ENCODE measurements around the gene EP300.

DNA sequence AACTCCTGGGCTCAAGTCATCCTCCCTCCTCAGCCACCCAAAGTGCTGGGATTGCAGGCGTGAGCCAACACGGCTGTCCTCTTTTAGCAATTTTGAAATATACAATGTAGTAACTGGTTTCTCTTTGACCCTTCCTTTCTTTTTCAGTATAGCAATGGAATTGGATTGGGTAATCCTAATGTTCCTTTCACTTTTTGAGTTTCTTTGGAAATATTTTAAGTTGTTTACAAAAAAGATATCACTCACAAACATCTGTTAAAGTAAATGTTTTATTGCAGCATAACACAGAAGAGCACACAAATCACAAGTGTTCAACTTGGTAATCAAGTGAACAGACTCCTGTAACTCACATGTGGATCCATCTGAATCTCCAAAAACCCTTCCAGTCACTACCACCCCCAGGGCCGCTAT, 44.6 kb upstream of the EP300 start:
- no peak for TF ChIP-seq POLR2A (IDR thresholded peaks at IDR 0.05)
- TF ChIP-seq, protein P1, sequence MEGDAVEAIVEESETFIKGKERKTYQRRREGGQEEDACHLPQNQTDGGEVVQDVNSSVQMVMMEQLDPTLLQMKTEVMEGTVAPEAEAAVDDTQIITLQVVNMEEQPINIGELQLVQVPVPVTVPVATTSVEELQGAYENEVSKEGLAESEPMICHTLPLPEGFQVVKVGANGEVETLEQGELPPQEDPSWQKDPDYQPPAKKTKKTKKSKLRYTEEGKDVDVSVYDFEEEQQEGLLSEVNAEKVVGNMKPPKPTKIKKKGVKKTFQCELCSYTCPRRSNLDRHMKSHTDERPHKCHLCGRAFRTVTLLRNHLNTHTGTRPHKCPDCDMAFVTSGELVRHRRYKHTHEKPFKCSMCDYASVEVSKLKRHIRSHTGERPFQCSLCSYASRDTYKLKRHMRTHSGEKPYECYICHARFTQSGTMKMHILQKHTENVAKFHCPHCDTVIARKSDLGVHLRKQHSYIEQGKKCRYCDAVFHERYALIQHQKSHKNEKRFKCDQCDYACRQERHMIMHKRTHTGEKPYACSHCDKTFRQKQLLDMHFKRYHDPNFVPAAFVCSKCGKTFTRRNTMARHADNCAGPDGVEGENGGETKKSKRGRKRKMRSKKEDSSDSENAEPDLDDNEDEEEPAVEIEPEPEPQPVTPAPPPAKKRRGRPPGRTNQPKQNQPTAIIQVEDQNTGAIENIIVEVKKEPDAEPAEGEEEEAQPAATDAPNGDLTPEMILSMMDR (IDR thresholded peaks at IDR 0.05) = no peak
